ENCODE data around the gene FSIP1.
A peak's percentile ranks its signal among the peaks of the same experiment; 100 is the strongest.

FSIP1 gene

DNA sequence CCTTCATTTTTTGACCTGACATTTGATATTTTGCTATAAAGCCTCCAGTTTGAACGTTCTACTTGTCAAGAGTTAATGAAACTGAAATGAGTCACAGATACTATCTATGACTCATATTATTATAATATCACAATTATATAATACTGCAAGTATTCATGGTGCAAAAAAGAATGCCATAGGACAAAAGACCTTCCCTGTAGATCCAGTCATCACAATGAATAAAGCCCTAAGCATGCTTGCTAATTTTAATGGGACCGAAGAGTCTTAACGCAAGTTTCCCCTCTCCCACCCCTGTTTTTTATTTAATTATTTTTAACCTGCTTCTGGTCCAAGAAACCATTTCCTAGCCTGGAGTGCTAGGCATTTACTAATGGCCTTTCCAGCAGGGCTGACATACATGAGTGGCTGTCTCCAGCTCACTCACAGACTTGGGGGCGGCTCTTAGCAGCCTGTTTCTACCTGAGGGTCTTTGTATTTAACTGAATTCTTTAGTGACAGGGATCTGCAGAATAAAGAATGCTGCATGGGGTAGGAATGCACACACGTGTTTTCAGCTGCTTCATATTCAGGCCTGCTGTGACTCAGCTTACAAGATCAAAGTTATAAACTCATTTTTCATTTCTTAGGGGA lies 140.5 kb downstream of the FSIP1 start:
- peak; percentile 92 for DNase-seq

- peak; percentile 49 for DNase-seq
These were observed 141.3 kb downstream of the FSIP1 start for GRCh38 chr15:39641191-39641889.

- no peak for DNase-seq
These were observed 142.0 kb downstream of the FSIP1 start for GRCh38 chr15:39640665-39641064.

DNA sequence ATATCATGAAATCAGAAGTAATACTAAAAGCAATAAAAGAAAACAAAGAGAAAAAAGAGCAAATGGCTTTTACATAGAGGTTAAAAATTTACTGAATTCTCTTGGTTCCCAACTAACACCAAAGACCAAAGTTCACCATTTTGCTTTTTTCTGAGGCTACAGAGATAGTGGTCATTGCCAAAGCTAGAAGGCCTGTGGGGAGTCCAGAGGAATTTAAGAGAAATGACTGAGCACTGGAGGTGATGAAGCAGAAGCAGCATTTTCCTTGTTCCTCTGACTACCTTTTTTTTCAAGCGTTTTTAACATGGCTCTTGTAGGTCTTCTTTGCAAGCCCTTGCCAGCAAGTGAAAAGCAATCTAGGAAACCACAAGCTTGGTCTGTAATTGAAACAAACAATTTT lies 143.6 kb downstream of the FSIP1 start:
- no peak for DNase-seq

- no peak for DNase-seq
These were observed 144.6 kb downstream of the FSIP1 start for GRCh38 chr15:39638041-39638440.

- DNase-seq = peak; percentile 49
These were observed 151.3 kb downstream of the FSIP1 start for GRCh38 chr15:39631357-39631756.

DNA sequence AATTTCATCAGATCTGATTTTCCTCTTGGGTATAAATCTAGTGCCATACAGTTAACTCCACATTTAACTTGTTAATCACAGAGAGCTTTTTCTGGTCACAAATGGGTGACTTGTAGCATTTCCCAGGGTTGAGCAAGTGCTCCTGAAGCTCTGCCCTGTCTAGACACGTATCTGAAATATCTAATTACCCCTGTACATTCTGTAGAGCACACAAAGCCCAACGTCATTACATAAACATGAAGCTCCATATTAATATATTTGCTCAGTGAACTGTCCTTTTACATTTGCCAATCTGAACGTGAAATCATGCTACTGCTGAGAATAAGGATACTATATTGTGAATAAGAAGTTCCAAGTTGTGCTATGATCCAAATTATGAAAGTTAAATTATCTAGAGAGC lies 152.7 kb downstream of the FSIP1 start:
- DNase-seq = no peak

DNA sequence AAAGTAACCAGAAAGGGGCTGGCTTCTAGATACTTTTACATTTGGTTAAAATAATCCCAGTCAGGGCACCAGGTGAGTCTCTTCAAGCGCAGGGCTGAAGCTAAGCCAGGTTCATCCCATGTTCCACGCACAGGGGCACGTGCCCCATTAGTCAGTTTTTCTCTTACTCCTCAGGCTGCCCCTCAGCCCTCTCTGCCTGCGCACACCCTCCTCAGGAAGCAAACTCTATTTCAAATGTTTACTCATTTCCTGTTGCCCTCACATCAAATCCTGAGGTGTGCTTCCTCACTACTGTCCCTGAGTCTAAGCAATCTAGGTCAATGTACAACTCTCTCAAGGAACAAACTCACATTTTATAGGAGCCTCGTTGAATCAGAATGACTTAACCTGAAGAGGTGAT lies 153.3 kb downstream of the FSIP1 start:
- DNase-seq = peak; percentile 33

DNA sequence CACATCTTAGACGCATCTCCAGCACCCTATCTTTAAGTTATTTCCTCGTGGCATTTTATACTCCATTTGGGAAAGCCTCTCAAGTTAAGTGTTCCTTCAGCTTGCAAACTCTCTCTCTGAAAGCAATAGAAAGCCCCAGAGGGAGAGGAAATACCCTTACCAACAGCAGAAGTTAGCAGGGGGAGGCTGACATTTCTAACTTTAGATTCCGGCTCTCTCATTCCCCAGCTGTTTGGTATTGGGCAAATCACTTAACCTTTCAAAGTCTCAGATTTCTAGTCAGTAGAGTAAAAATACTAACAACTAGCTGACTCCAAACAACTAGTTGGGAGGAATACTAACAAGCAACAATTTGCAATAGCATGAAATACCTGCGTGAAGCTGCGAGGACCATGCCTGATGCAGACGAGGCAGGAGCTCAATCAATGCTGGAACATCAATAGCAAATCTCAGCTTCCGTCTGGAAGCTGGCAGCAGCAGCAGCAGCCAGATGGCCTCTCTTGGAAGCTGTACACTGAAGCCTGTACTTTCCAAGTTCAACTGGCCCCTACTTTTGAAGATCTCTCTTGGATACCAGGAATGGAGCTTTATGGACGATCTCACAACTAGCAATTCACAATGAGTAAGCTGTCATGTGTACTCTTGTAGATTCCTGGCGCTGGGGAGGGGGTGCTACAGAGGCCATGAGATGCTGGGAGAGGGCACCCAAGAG lies 153.9 kb downstream of the FSIP1 start:
- DNase-seq = no peak

GRCh38 chr15:39628144-39628508 lies 154.5 kb downstream of the FSIP1 start:
- no peak for DNase-seq

DNA sequence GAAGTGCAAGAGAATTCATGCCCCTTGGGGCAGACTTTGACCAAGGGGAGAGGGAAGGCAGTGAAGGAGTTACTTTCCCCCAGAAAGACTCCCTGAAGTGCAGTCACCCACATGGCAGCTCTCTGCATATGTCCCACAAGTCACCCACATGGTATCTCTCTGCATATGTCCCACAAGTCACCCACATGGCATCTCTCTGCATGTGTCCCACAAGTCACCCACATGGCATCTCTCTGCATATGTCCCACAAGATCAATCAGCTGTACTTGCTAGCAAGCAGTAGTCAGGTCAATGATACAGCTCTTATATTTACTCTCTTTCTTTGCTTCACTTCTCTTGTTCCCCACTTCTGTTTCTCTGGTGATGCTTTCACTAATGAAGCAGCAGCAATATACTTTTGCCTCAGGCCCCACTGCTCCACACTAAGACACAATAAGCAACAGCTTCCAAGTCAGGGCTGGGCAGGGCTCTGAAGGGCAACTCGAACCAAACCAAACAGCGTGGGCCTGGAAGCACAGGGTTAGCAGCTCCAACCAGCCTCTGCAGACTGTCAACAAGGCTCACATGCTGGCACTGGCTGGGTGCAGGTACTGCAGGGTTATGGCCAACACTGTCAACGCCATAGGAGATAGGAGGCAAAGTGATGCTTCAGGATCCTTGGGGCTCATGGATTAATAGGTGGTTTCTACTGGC lies 155.0 kb downstream of the FSIP1 start:
- no peak for DNase-seq

GRCh38 chr15:39625856-39626255 lies 156.8 kb downstream of the FSIP1 start:
- DNase-seq = peak; percentile 43

- DNase-seq = no peak
These were observed 157.2 kb downstream of the FSIP1 start for GRCh38 chr15:39625451-39625850.

GRCh38 chr15:39624806-39625205 lies 157.8 kb downstream of the FSIP1 start:
- DNase-seq = peak; percentile 85

DNA sequence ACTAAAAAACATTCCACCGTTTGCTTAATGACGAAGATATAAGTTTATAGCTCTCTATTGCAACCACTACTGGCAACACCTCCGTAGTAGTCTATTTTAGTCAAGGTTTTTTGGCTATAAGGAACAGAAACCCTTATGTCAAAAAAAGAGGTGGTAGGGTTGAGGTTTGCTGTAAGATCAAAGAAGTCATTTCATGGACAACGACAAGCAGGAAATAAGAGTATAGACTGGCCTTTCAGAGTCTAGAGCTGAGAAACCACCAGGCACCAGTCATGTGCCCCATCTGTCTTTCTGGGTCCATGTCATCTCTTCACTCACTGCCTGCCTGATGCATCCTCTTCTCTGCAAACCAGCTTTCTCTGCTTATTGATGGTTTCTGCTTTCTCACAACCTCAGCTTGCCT lies 159.1 kb downstream of the FSIP1 start:
- DNase-seq = no peak

- DNase-seq = no peak
These were observed 159.8 kb downstream of the FSIP1 start for GRCh38 chr15:39622660-39623516.

DNA sequence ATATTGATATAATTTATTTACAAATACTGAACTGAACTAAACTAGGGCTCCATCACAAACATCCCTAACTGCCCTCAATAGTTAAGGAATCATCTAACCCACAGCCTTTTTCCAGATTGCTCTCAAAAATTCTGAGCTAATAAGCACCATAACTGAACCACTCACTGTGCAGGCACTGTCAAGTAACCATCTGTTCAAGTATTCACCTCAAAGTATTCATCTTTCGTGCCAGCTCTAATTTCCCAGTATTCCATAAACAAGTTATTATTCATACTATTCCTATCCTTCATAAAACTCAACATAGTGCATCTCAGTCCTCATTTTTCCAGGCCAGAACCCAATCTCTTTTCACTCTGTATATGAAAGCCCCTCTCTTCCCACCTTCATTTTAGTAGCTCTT lies 160.7 kb downstream of the FSIP1 start:
- no peak for DNase-seq

GRCh38 chr15:39621210-39621609 lies 161.4 kb downstream of the FSIP1 start:
- DNase-seq = no peak

DNA sequence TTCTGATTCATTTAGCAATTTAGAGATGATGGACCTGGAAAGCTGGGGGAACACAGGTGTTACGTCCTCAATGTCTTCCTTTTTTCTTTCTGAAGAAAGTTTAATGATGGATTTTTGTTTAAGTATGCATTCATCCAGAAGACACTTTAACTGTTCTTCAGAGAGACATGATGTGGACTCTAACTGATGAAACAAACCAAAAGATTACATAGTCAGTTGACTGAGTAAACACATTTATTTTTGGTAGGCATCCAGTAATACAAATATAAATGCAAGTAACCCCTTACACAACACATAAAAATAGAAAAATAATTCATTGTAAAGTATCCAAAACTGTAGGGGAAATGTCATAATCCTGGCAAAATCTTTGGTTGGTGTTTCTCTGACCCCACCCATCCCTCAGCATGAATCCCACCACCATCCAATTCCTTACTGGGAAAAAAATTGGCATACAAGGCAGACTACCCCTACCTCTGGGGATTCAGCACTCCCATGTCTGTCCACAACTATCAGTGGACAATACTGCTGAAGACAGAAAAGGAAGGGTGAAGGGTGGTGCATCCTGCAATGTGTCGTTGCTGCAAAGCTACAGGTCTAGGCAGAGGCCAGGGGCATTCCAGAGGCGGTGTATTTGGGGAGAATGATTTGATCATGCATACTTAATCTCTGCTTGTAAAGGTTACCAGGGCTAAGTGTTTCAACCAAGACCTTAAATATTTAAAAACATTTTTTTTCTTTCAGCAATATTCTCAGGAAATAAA lies 164.4 kb downstream of the FSIP1 start:
- no peak for DNase-seq

- no peak for DNase-seq
These were observed 165.7 kb downstream of the FSIP1 start for GRCh38 chr15:39616731-39617455.

- no peak for DNase-seq
These were observed 168.8 kb downstream of the FSIP1 start for GRCh38 chr15:39613861-39614260.
